Large intestine (tissue), 3 donors: Measurements from ENCODE around the gene JPH3. TPM values are rescaled to one million over a fixed set of nuclear protein-coding genes. Genes with fewer than 3 reads are reported as not detected.

Source experiments
- DNase-seq, 2 donors: peaks; one replicate each; pipeline versions ENCODE4 v3.0.0 to v3.0.0-alpha.2; 2013
- H3K27ac ChIP-seq: one replicate; pipeline ENCODE4 v1.5.1; 2013; ENCODE audit warnings: low read length
- H3K27me3 ChIP-seq: 2 replicates; pipeline ENCODE4 v1.6.1; 2013; ENCODE audit warnings: low read length; ENCODE audit not compliant: control insufficient read depth, insufficient read depth
- H3K36me3 ChIP-seq: 2 replicates; pipeline ENCODE4 v1.6.1; 2013; ENCODE audit warnings: low read length; ENCODE audit not compliant: control insufficient read depth, insufficient read depth
- H3K4me1 ChIP-seq: one replicate; pipeline ENCODE4 v1.6.1; 2013; ENCODE audit warnings: low read length; ENCODE audit not compliant: control insufficient read depth, insufficient read depth
- H3K4me3 ChIP-seq: one replicate; pipeline ENCODE4 v1.5.1; 2013; ENCODE audit warnings: low read length
- H3K9me3 ChIP-seq: one replicate; pipeline ENCODE4 v1.6.1; 2013; ENCODE audit warnings: mild to moderate bottlenecking, low read depth, low read length, moderate library complexity; ENCODE audit not compliant: control insufficient read depth
- WGBS: methylation state at CpG from one replicate; pipeline ENCODE4 v1.1.5; 2013; ENCODE audit warnings: low lambda C conversion rate; ENCODE audit not compliant: insufficient coverage; 5-methylcytosine and 5-hydroxymethylcytosine counted together
- polyA plus RNA-seq: library from polyadenylated mRNA; unstranded; fragments of 120-200 nt; gene quantifications from one replicate; pipeline ENCODE4 v1.2.1, GENCODE V29; 2013

The JPH3 gene
- polyA plus RNA-seq, 1 donor = 2.2 TPM

GRCh38 chr16:87613961-87614360, 11.7 kb downstream of the JPH3 start:
- no peak overlapping the region for H3K4me3 ChIP-seq
- H3K9me3 ChIP-seq = no peaks in the 10 kb centered on the region
- DNase-seq = no peak
- no CpG with 5 or more reads among the region's 10 CpGs for WGBS
- H3K36me3 ChIP-seq = no peaks in the 10 kb centered on the region
- no peaks in the 10 kb centered on the region for H3K27me3 ChIP-seq
- no peak overlapping the region for H3K27ac ChIP-seq
- H3K4me1 ChIP-seq = no peaks in the 10 kb centered on the region

- H3K4me3 ChIP-seq = no peak overlapping the region
- H3K9me3 ChIP-seq = no peaks in the 10 kb centered on the region
- DNase-seq = no peak
- H3K4me1 ChIP-seq = no peaks in the 10 kb centered on the region
- peaks cover 7% of the 10 kb centered on the region for H3K27me3 ChIP-seq
- no peak overlapping the region for H3K27ac ChIP-seq
- WGBS = no CpG with 5 or more reads among the region's 19 CpGs
- no peaks in the 10 kb centered on the region for H3K36me3 ChIP-seq
These were observed 13.3 kb downstream of the JPH3 start for GRCh38 chr16:87615621-87616041.

GRCh38 chr16:87616556-87616955, 14.2 kb downstream of the JPH3 start:
- no peaks in the 10 kb centered on the region for H3K9me3 ChIP-seq
- DNase-seq = no peak
- WGBS = no CpG with 5 or more reads among the region's 17 CpGs
- H3K4me1 ChIP-seq = no peaks in the 10 kb centered on the region
- H3K27me3 ChIP-seq = peaks cover 10% of the 10 kb centered on the region
- no peak overlapping the region for H3K4me3 ChIP-seq
- no peaks in the 10 kb centered on the region for H3K36me3 ChIP-seq
- H3K27ac ChIP-seq = no peak overlapping the region

- Histone ChIP-seq H3K27ac (no peak overlapping the region), H3K27me3 (peaks cover 10% of the 10 kb centered on the region), H3K4me3 (no peak overlapping the region), H3K9me3 (no peaks in the 10 kb centered on the region), H3K4me1 (no peaks in the 10 kb centered on the region), H3K36me3 (no peaks in the 10 kb centered on the region)
- no peak for DNase-seq
- WGBS = 80% methylated on average over 1 of the region's 12 CpGs
These were observed 15.9 kb downstream of the JPH3 start for GRCh38 chr16:87618216-87618615.

GRCh38 chr16:87619360-87620200, 17.3 kb downstream of the JPH3 start:
- H3K27me3 ChIP-seq = peaks cover 10% of the 10 kb centered on the region
- no peak overlapping the region for H3K4me3 ChIP-seq
- no peak for DNase-seq
- no CpG with 5 or more reads among the region's 26 CpGs for WGBS
- H3K27ac ChIP-seq = no peak overlapping the region
- H3K4me1 ChIP-seq = no peaks in the 10 kb centered on the region
- H3K36me3 ChIP-seq = no peaks in the 10 kb centered on the region
- no peaks in the 10 kb centered on the region for H3K9me3 ChIP-seq

GRCh38 chr16:87620201-87620495, 17.8 kb downstream of the JPH3 start:
- Histone ChIP-seq H3K27ac (no peak overlapping the region), H3K9me3 (no peaks in the 10 kb centered on the region), H3K27me3 (peaks cover 10% of the 10 kb centered on the region), H3K36me3 (no peaks in the 10 kb centered on the region), H3K4me3 (no peak overlapping the region), H3K4me1 (no peaks in the 10 kb centered on the region)
- no peak for DNase-seq
- WGBS = no CpG with 5 or more reads among the region's 5 CpGs

GRCh38 chr16:87621550-87621829, 19.2 kb downstream of the JPH3 start:
- Histone ChIP-seq H3K27ac (no peak overlapping the region), H3K27me3 (peaks cover 10% of the 10 kb centered on the region), H3K4me3 (no peak overlapping the region), H3K36me3 (no peaks in the 10 kb centered on the region), H3K9me3 (no peaks in the 10 kb centered on the region), H3K4me1 (no peaks in the 10 kb centered on the region)
- DNase-seq = no peak
- WGBS = no CpG with 5 or more reads among the region's 8 CpGs

GRCh38 chr16:87621976-87622713, 19.8 kb downstream of the JPH3 start:
- Histone ChIP-seq H3K4me1 (no peaks in the 10 kb centered on the region), H3K36me3 (no peaks in the 10 kb centered on the region), H3K27ac (no peak overlapping the region), H3K27me3 (peaks cover 10% of the 10 kb centered on the region), H3K4me3 (no peak overlapping the region), H3K9me3 (no peaks in the 10 kb centered on the region)
- no CpG with 5 or more reads among the region's 15 CpGs for WGBS
- DNase-seq = no peak

- Histone ChIP-seq H3K9me3 (no peaks in the 10 kb centered on the region), H3K27me3 (peaks cover 13% of the 10 kb centered on the region), H3K4me1 (no peaks in the 10 kb centered on the region), H3K36me3 (no peaks in the 10 kb centered on the region), H3K4me3 (no peak overlapping the region), H3K27ac (no peak overlapping the region)
- DNase-seq = no peak
- no CpG with 5 or more reads among the region's 10 CpGs for WGBS
These were observed 20.5 kb downstream of the JPH3 start for GRCh38 chr16:87622756-87623319.

- Histone ChIP-seq H3K4me3 (no peak overlapping the region), H3K27me3 (peaks cover 9% of the 10 kb centered on the region), H3K4me1 (no peaks in the 10 kb centered on the region), H3K36me3 (no peaks in the 10 kb centered on the region), H3K9me3 (no peaks in the 10 kb centered on the region), H3K27ac (no peak overlapping the region)
- whole genome bisulfite sequencing = no CpG with 5 or more reads among the region's 13 CpGs
- DNase-seq = no peak
These were observed 23.0 kb downstream of the JPH3 start for GRCh38 chr16:87625241-87625797.
